HEK293T (cell line): Measurements from ENCODE around the gene CAMK1.

ENCODE experiments used
- BHLHE40 ChIP-seq: fragments of 450-650 bp; IDR thresholded peaks from 2 replicates; pipeline ENCODE4 v1.6.1; 2016; ENCODE audit warnings: mild to moderate bottlenecking, moderate library complexity, borderline replicate concordance
- ELF4 ChIP-seq: fragments of 450-650 bp; IDR thresholded peaks from 2 replicates; pipeline ENCODE4 v1.6.1; 2017; ENCODE audit warnings: antibody characterized with exemption
- LEF1 ChIP-seq: fragments of 450-650 bp; IDR thresholded peaks from 2 replicates; pipeline ENCODE4 v1.6.1; 2017; ENCODE audit warnings: mild to moderate bottlenecking, borderline replicate concordance
- NFRKB ChIP-seq: fragments of 450-650 bp; IDR thresholded peaks from 2 replicates; pipeline ENCODE4 v1.6.1; 2016; ENCODE audit warnings: mild to moderate bottlenecking, moderate library complexity
- SP1 ChIP-seq: fragments of 450-650 bp; IDR thresholded peaks from 2 replicates; pipeline ENCODE4 v1.6.1; 2017

- TF ChIP-seq SP1 (no peak), BHLHE40 (no peak), NFRKB (no peak), LEF1 (no peak), ELF4 (no peak)
These were observed 53.8 kb downstream of the CAMK1 start for GRCh38 chr3:9715764-9716437.
